ENCODE results near the gene NPEPPS.

NPEPPS gene

GRCh38 chr17:47660064-47660492 is 129.2 kb downstream of the NPEPPS start:
- Histone ChIP-seq H3K9ac (ENCODE audit: low read depth in 1 of 2, low read length in 2 of 2) (peak overlapping the region in 1 of 2 donors; percentile 6), H3K36me3 (ENCODE audit: control insufficient read depth in 1 of 2, insufficient read depth in 2 of 2, low read length in 2 of 2) (peaks cover 59 to 81% of the 10 kb centered on the region in 2 donors), H3K4me1 (ENCODE audit: control insufficient read depth in 1 of 2, insufficient read depth in 2 of 2, low read length in 2 of 2) (peaks cover 0 to 6% of the 10 kb centered on the region in 2 donors), H3K27me3 (ENCODE audit: control insufficient read depth in 1 of 2, insufficient read depth in 2 of 2, low read length in 2 of 2) (no peaks in the 10 kb centered on the region), H3K27ac (ENCODE audit: low read depth, low read length) (peak overlapping the region; percentile 46), H3K4me3 (ENCODE audit: low read depth in 1 of 2, low read length in 2 of 2) (peak overlapping the region in 1 of 2 donors; percentile 22), H3K9me3 (ENCODE audit: control insufficient read depth in 1 of 2, low read length in 2 of 2) (no peaks in the 10 kb centered on the region)

GRCh38 chr17:47663912-47664623 is 133.2 kb downstream of the NPEPPS start:
- Histone ChIP-seq H3K4me3 (ENCODE audit: low read depth in 1 of 2, low read length in 2 of 2) (no peak overlapping the region), H3K9ac (ENCODE audit: low read depth in 1 of 2, low read length in 2 of 2) (no peak overlapping the region), H3K9me3 (ENCODE audit: control insufficient read depth in 1 of 2, low read length in 2 of 2) (no peaks in the 10 kb centered on the region), H3K27ac (ENCODE audit: low read depth, low read length) (no peak overlapping the region), H3K27me3 (ENCODE audit: control insufficient read depth in 1 of 2, insufficient read depth in 2 of 2, low read length in 2 of 2) (no peaks in the 10 kb centered on the region), H3K4me1 (ENCODE audit: control insufficient read depth in 1 of 2, insufficient read depth in 2 of 2, low read length in 2 of 2) (no peaks in the 10 kb centered on the region), H3K36me3 (ENCODE audit: control insufficient read depth in 1 of 2, insufficient read depth in 2 of 2, low read length in 2 of 2) (peaks cover 55 to 77% of the 10 kb centered on the region in 2 donors)

DNA sequence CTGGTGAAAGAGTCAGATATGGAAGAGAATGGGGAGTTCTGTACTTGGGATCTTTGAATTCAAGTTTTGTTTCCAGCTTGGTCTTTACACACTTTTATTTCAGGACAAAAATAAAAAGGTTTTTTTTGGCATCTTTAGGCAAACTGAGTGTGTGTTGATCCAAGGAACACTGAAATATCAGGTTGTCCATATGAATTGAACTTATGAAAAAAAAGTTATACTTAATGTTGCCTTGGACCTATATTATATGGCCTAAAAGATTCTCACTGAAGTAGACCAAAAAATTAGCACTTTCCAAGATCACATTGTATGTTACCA is 133.7 kb downstream of the NPEPPS start:
- H3K36me3 ChIP-seq (ENCODE audit: control insufficient read depth in 1 of 2, insufficient read depth in 2 of 2, low read length in 2 of 2), result peaks cover 60 to 83% of the 10 kb centered on the region in 2 donors
- H3K4me1 ChIP-seq (ENCODE audit: control insufficient read depth in 1 of 2, insufficient read depth in 2 of 2, low read length in 2 of 2), result no peaks in the 10 kb centered on the region
- no peak overlapping the region for H3K4me3 ChIP-seq (ENCODE audit: low read depth in 1 of 2, low read length in 2 of 2)
- H3K9me3 ChIP-seq (ENCODE audit: control insufficient read depth in 1 of 2, low read length in 2 of 2), result no peaks in the 10 kb centered on the region
- no peaks in the 10 kb centered on the region for H3K27me3 ChIP-seq (ENCODE audit: control insufficient read depth in 1 of 2, insufficient read depth in 2 of 2, low read length in 2 of 2)
- no peak overlapping the region for H3K9ac ChIP-seq (ENCODE audit: low read depth in 1 of 2, low read length in 2 of 2)
- H3K27ac ChIP-seq (ENCODE audit: low read depth, low read length), result no peak overlapping the region

DNA sequence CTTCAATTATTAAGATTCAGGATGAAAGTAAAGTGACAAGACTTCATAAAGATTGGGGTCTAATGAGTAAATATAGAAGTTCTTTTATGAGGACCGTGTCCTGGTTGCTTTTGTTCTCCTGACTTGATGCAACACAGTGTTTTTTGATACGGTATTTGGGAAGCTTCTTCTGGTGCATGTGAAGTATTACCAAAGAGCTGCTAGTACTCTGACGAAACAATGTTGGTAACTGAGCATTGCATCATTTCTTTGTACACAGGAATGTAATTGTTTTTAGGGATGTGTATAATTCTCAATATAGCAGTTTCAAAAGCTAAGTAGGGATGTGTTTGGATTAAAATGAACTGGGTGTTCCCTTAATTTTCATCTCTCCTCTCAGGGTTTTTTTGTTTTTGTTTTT is 134.7 kb downstream of the NPEPPS start:
- no peak overlapping the region for H3K9ac ChIP-seq (ENCODE audit: low read depth in 1 of 2, low read length in 2 of 2)
- H3K9me3 ChIP-seq (ENCODE audit: control insufficient read depth in 1 of 2, low read length in 2 of 2), result no peaks in the 10 kb centered on the region
- no peaks in the 10 kb centered on the region for H3K4me1 ChIP-seq (ENCODE audit: control insufficient read depth in 1 of 2, insufficient read depth in 2 of 2, low read length in 2 of 2)
- H3K4me3 ChIP-seq (ENCODE audit: low read depth in 1 of 2, low read length in 2 of 2), result no peak overlapping the region
- no peak overlapping the region for H3K27ac ChIP-seq (ENCODE audit: low read depth, low read length)
- no peaks in the 10 kb centered on the region for H3K27me3 ChIP-seq (ENCODE audit: control insufficient read depth in 1 of 2, insufficient read depth in 2 of 2, low read length in 2 of 2)
- H3K36me3 ChIP-seq (ENCODE audit: control insufficient read depth in 1 of 2, insufficient read depth in 2 of 2, low read length in 2 of 2), result peaks cover 71 to 93% of the 10 kb centered on the region in 2 donors

- no peaks in the 10 kb centered on the region for H3K4me1 ChIP-seq (ENCODE audit: control insufficient read depth in 1 of 2, insufficient read depth in 2 of 2, low read length in 2 of 2)
- H3K27me3 ChIP-seq (ENCODE audit: control insufficient read depth in 1 of 2, insufficient read depth in 2 of 2, low read length in 2 of 2), result no peaks in the 10 kb centered on the region
- H3K27ac ChIP-seq (ENCODE audit: low read depth, low read length), result no peak overlapping the region
- peaks cover 72 to 93% of the 10 kb centered on the region in 2 donors for H3K36me3 ChIP-seq (ENCODE audit: control insufficient read depth in 1 of 2, insufficient read depth in 2 of 2, low read length in 2 of 2)
- no peaks in the 10 kb centered on the region for H3K9me3 ChIP-seq (ENCODE audit: control insufficient read depth in 1 of 2, low read length in 2 of 2)
- no peak overlapping the region for H3K9ac ChIP-seq (ENCODE audit: low read depth in 1 of 2, low read length in 2 of 2)
- no peak overlapping the region for H3K4me3 ChIP-seq (ENCODE audit: low read depth in 1 of 2, low read length in 2 of 2)
These were observed 138.2 kb downstream of the NPEPPS start for GRCh38 chr17:47669081-47669480.

DNA sequence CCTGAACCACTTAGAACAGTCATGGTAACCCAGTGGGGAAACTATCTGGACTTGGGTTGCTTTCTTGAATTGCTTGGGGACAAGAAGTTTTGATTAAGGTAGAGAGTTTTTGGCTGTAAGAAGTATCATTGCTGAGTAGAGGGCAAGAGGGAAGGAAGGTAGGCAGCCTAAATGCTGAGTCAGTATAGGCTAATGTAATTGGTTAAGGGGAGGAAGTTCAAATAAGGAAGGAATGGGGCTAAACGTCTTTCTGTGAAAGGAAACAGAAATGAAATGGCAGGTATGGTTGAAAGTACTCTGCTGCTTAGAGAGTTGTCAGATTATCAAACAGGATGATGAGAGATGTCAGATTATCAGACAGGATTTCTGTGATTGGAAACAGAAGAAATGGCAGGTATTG is 139.2 kb downstream of the NPEPPS start:
- Histone ChIP-seq H3K9ac (ENCODE audit: low read depth in 1 of 2, low read length in 2 of 2) (no peak overlapping the region), H3K4me3 (ENCODE audit: low read depth in 1 of 2, low read length in 2 of 2) (no peak overlapping the region), H3K4me1 (ENCODE audit: control insufficient read depth in 1 of 2, insufficient read depth in 2 of 2, low read length in 2 of 2) (no peaks in the 10 kb centered on the region), H3K9me3 (ENCODE audit: control insufficient read depth in 1 of 2, low read length in 2 of 2) (no peaks in the 10 kb centered on the region), H3K27me3 (ENCODE audit: control insufficient read depth in 1 of 2, insufficient read depth in 2 of 2, low read length in 2 of 2) (no peaks in the 10 kb centered on the region), H3K36me3 (ENCODE audit: control insufficient read depth in 1 of 2, insufficient read depth in 2 of 2, low read length in 2 of 2) (peaks cover 68 to 93% of the 10 kb centered on the region in 2 donors), H3K27ac (ENCODE audit: low read depth, low read length) (no peak overlapping the region)
